AG04450 (cell line): ENCODE measurements around the gene KMT2E. TPM values are rescaled to one million over a fixed set of nuclear protein-coding genes. Genes with fewer than 3 reads are reported as not detected.
A peak's percentile ranks its signal among the peaks of the same experiment; 100 is the strongest.

ENCODE experiments used
- CTCF ChIA-PET: fragments of 300-600, 350-600 bp; formaldehyde crosslinking; extraction: SDS; loops from one replicate; lab custom pipeline; 2022; ENCODE audit warnings: antibody characterized with exemption, inconsistent platforms; lab: Charles Lee
- POLR2A ChIA-PET: fragments of 350-600 bp; formaldehyde crosslinking; extraction: SDS; loops from one replicate; lab custom pipeline; 2021; ENCODE audit warnings: antibody characterized with exemption, inconsistent platforms; lab: Yijun Ruan, JAX
- DNase-seq: peaks from one replicate; pipeline ENCODE4 v3.0.0-alpha.2; 2011; ENCODE audit warnings: low read depth, low spot score
- H3K27ac ChIP-seq: one replicate; pipeline ENCODE4 v1.5.1; 2012; ENCODE audit warnings: low read depth, low read length, control low read depth
- H3K27me3 ChIP-seq: one replicate; pipeline ENCODE4 v1.6.0; 2012; ENCODE audit warnings: low read length; ENCODE audit not compliant: control insufficient read depth, insufficient read depth
- H3K4me3 ChIP-seq: 2 replicates; pipeline ENCODE4 v1.5.1; 2011; ENCODE audit warnings: mild to moderate bottlenecking, low read depth, low read length, control low read depth
- H3K9me3 ChIP-seq: 2 replicates; pipeline ENCODE4 v1.5.1; 2012; ENCODE audit warnings: low read length; ENCODE audit not compliant: control insufficient read depth, insufficient read depth
- polyA minus RNA-seq: library from RNA; depleted of rRNA, polyadenylated mRNA; stranded (reverse); fragments of >200 nt; gene quantifications from 2 replicates; pipeline ENCODE4 v1.2.3, GENCODE V29; 2011; rRNA and poly(A)+ RNA removed
- polyA plus RNA-seq: library from polyadenylated mRNA; depleted of rRNA; stranded (reverse); fragments of >200 nt; gene quantifications from 2 replicates; pipeline ENCODE4 v1.2.3, GENCODE V29; 2011; rRNA removed
- TF ChIP-seq, protein P1 (sequence below): IDR thresholded peaks from 2 replicates; pipeline ENCODE4 v1.5.1; 2011; ENCODE audit warnings: low read depth, low read length, control low read depth, inconsistent platforms

The KMT2E gene, protein sequence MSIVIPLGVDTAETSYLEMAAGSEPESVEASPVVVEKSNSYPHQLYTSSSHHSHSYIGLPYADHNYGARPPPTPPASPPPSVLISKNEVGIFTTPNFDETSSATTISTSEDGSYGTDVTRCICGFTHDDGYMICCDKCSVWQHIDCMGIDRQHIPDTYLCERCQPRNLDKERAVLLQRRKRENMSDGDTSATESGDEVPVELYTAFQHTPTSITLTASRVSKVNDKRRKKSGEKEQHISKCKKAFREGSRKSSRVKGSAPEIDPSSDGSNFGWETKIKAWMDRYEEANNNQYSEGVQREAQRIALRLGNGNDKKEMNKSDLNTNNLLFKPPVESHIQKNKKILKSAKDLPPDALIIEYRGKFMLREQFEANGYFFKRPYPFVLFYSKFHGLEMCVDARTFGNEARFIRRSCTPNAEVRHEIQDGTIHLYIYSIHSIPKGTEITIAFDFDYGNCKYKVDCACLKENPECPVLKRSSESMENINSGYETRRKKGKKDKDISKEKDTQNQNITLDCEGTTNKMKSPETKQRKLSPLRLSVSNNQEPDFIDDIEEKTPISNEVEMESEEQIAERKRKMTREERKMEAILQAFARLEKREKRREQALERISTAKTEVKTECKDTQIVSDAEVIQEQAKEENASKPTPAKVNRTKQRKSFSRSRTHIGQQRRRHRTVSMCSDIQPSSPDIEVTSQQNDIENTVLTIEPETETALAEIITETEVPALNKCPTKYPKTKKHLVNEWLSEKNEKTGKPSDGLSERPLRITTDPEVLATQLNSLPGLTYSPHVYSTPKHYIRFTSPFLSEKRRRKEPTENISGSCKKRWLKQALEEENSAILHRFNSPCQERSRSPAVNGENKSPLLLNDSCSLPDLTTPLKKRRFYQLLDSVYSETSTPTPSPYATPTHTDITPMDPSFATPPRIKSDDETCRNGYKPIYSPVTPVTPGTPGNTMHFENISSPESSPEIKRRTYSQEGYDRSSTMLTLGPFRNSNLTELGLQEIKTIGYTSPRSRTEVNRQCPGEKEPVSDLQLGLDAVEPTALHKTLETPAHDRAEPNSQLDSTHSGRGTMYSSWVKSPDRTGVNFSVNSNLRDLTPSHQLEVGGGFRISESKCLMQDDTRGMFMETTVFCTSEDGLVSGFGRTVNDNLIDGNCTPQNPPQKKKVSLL (N-terminal part only)
- polyA plus RNA-seq (13.8 and 24.1 TPM in 2 replicates), polyA minus RNA-seq (74.9 and 89.4 TPM in 2 replicates)

DNA sequence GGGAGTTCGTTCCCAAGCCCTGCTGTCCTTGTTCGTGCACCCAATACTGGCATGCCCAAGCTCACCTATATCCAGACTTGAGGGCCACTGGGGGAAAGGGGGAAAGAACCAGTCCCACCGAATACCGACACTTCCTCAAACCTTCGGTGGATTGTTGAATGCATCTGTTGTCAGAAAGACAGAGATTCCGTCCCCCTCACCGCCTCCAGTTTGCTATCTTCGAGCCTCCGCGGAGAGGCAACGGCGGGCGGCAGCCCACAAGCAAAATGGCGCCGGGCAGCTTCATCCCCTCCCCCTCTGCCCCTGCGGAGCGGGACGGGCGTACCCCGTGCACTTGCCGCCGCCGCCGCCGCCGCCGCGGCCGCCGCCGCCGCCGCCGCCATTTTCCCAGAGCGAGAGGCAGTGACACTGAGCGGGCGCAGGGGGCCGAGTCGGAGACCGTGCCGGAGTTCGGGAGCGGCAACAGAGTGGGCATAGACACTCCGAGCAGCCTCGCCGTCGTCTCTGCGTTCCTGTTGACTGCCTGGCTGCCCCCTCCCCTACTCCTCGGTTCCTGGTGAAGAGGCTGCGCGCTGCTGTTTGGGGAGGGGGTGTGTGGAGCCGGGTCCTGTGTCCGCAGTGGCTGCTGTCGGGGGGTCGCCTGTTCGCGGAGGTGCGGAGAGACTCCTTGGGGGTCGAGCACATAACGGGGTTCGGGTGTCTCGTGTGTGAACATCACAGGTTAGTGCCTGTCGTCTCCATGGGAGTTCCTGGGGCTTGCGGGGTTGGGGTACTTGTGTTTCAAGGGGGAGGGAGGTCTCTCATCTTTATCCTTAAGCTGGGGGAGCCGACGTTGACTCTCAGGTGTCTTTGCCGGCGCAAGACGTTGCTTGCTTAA, at the start of gene KMT2E:
Gene KMT2E, plus strand, starts transcription at position 390 of the 877 bp plus-strand sequence. CDS start 26,748 bp downstream, outside the sequence.
- CTCF ChIA-PET, result interaction anchor here (1.0 to 5.4 kb wide), 4 partner anchors 12 to 474 kb away, joined by 3 to 38 read pairs (median 3); no protein-coding TSS in a partner anchor
- H3K27ac ChIP-seq, result peak within 1 kb of the TSS; percentile 100
- TF ChIP-seq, protein P1, sequence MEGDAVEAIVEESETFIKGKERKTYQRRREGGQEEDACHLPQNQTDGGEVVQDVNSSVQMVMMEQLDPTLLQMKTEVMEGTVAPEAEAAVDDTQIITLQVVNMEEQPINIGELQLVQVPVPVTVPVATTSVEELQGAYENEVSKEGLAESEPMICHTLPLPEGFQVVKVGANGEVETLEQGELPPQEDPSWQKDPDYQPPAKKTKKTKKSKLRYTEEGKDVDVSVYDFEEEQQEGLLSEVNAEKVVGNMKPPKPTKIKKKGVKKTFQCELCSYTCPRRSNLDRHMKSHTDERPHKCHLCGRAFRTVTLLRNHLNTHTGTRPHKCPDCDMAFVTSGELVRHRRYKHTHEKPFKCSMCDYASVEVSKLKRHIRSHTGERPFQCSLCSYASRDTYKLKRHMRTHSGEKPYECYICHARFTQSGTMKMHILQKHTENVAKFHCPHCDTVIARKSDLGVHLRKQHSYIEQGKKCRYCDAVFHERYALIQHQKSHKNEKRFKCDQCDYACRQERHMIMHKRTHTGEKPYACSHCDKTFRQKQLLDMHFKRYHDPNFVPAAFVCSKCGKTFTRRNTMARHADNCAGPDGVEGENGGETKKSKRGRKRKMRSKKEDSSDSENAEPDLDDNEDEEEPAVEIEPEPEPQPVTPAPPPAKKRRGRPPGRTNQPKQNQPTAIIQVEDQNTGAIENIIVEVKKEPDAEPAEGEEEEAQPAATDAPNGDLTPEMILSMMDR, result no peak
- peaks cover 6% of the 10 kb centered on the region; the same call in 1 of the 2 replicates for H3K9me3 ChIP-seq
- POLR2A ChIA-PET, result interaction anchor here (0.6 to 3.9 kb wide), 19 partner anchors 9 to 500 kb away, joined by 3 to 31 read pairs (median 4); partner anchors contain the start of gene SRPK2
- H3K27me3 ChIP-seq, result no peaks in the 10 kb centered on the region
- peak; percentile 65 for DNase-seq
- H3K4me3 ChIP-seq, result peak within 1 kb of the TSS; percentile 97

DNA sequence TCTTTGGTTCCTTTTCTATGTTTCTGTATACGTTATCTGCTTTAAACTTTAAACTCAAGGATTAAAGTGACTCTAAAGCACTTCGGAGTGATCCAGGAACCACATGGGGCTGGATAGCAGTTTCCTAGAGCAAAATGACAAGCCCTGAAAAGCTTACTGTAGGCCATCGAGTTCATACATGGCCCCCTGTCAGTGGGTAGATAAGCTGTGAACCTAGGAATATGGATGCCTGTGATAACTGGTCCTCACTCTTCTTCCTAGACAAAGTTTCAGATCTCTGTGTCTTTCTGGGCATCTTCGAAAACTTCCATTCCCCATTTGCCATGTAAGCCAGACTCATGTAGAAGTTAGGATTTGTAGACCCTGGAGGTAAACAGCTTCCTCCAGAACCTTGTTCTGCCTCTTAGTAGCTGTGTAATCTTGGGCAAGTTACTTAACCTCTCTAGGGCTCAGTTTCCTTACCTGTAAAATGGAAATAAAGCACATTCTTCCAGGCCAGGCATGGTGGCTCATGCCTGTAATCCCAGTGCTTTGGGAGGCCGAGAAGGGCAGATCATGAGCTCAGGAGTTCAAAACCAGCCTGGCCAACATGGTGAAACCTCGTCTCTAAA, 49.3 kb upstream of the KMT2E start:
- TF ChIP-seq, protein P1, result no peak
- ChIA-PET CTCF (interaction anchor here (2.1 kb wide), 1 partner anchor 17 kb away, joined by 12 read pairs; no protein-coding TSS in a partner anchor), POLR2A (no interaction called here)
- no peak for DNase-seq
- no peaks in the 10 kb centered on the region for H3K9me3 ChIP-seq
- no peak overlapping the region for H3K4me3 ChIP-seq
- H3K27ac ChIP-seq, result no peak overlapping the region
- no peaks in the 10 kb centered on the region for H3K27me3 ChIP-seq

DNA sequence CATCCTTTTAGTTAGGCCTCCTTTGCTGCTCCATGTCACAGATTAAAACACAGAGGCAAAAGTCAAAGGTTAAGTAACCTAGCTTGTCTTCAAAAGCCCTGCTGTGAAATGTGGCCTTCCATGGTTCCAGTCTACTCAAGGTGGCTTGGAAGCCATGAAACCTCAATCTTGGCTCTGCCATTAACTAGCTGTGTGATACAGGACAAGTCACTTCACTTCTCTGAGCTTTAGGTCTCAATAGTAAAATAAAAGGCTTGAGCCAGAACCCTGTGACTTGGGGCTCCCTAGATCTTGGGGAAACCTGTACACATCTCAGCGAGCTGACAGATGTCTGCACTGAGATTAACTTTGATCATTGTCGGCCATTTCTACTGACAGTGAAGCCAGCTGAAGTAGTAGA, 48.0 kb upstream of the KMT2E start:
- Histone ChIP-seq H3K27ac (no peak overlapping the region), H3K4me3 (no peak overlapping the region), H3K27me3 (no peaks in the 10 kb centered on the region), H3K9me3 (no peaks in the 10 kb centered on the region)
- ChIA-PET CTCF (interaction anchor here (1.1 to 2.1 kb wide), 2 partner anchors 15 to 46 kb away, joined by 3 to 12 read pairs; no protein-coding TSS in a partner anchor), POLR2A (interaction anchor here (0.6 kb wide), 1 partner anchor 46 kb away, joined by 5 read pairs; no protein-coding TSS in a partner anchor)
- TF ChIP-seq, protein P1, result no peak
- no peak for DNase-seq

DNA sequence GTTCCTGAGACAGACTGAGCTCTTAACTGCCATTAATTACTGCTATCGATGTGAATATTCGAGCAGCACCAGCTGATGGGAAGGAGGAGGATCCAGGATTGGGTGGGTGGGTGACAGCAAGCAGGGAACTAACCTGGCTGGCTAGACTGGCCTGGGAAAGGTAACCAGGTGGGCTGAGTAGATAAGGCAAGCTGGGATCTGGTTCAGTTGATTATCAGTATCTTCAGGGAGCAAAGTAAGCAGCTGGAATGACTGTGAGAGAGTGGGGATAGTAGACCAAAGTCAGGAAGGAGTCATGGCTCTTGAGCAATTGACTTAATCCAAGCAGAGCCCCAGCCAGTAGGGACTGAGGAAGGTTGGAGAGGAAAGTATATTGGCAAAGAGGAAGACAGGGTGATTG, 46.9 kb upstream of the KMT2E start:
- H3K27me3 ChIP-seq, result no peaks in the 10 kb centered on the region
- no peak for DNase-seq
- no peak overlapping the region for H3K4me3 ChIP-seq
- H3K9me3 ChIP-seq, result no peaks in the 10 kb centered on the region
- CTCF ChIA-PET, result interaction anchor here (2.9 to 3.1 kb wide), 2 partner anchors 12 to 14 kb away, joined by 11 to 14 read pairs; no protein-coding TSS in a partner anchor
- TF ChIP-seq, protein P1, result no peak
- POLR2A ChIA-PET, result interaction anchor here (0.8 to 1.2 kb wide), 3 partner anchors 10 to 46 kb away, joined by 3 to 6 read pairs (median 4); no protein-coding TSS in a partner anchor
- no peak overlapping the region for H3K27ac ChIP-seq
